Endothelial cell of umbilical vein (primary cell): Measurements from ENCODE around the gene EOGT.

ENCODE experiments used
- POLR2A ChIP-seq: IDR thresholded peaks from 2 replicates; pipeline ENCODE4 v1.6.1; 2012; ENCODE audit warnings: low read depth, mild to moderate bottlenecking, control low read depth, low read length
- TF ChIP-seq, protein P1 (sequence below), 2 donors: IDR thresholded peaks; 1 replicate in 1 of 2; 2 replicates in 1 of 2; pipeline ENCODE4 v1.5.1; 2011; ENCODE audit warnings: low read length in 2 of 2, mild to moderate bottlenecking in 2 of 2, moderate library complexity in 2 of 2, control low read depth in 1 of 2, inconsistent platforms in 1 of 2, low read depth in 1 of 2; ENCODE audit not compliant: insufficient read depth in 1 of 2; ENCODE audit errors: extremely low read depth in 1 of 2

DNA sequence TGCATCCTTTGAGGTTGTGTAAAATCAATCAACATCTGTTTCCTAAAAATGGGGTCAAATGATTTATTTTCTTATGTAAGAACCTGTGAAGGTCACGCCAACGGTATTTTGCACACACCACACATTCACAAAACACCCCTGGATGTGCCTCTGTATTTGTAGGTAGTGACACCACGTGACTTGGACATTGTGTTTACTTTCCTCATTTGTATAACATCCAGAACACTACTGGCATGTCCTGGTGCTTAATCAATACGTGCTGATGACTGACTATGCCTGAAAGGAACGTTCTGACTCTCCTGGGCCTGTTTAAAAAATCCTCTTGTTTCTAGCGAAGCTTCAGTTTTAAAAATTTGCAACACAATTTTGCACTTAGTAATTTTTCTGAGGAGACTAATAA is 77.7 kb downstream of the EOGT start:
- no peak for TF ChIP-seq POLR2A
- TF ChIP-seq, protein P1, sequence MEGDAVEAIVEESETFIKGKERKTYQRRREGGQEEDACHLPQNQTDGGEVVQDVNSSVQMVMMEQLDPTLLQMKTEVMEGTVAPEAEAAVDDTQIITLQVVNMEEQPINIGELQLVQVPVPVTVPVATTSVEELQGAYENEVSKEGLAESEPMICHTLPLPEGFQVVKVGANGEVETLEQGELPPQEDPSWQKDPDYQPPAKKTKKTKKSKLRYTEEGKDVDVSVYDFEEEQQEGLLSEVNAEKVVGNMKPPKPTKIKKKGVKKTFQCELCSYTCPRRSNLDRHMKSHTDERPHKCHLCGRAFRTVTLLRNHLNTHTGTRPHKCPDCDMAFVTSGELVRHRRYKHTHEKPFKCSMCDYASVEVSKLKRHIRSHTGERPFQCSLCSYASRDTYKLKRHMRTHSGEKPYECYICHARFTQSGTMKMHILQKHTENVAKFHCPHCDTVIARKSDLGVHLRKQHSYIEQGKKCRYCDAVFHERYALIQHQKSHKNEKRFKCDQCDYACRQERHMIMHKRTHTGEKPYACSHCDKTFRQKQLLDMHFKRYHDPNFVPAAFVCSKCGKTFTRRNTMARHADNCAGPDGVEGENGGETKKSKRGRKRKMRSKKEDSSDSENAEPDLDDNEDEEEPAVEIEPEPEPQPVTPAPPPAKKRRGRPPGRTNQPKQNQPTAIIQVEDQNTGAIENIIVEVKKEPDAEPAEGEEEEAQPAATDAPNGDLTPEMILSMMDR (IDR thresholded peaks at IDR 0.05; ENCODE audit: extremely low read depth in 1 of 2, insufficient read depth in 1 of 2, low read depth in 1 of 2, low read length in 2 of 2): no peak
